HG02642 (cell line): ENCODE measurements around the gene STK35.
"Not testable (repeated sequence)": the region's sequence is repeated elsewhere in the genome, so short reads cannot be mapped to it uniquely, and the experiment has no call there.

Experiments used
- ATAC-seq: cut with Tn5 transposase; IDR thresholded peaks from one replicate; pipeline ENCODE4 v1.9.1; 2021; ENCODE audit warnings: mild to moderate bottlenecking; ENCODE audit not compliant: unreplicated experiment, poor library complexity

STK35 gene

DNA sequence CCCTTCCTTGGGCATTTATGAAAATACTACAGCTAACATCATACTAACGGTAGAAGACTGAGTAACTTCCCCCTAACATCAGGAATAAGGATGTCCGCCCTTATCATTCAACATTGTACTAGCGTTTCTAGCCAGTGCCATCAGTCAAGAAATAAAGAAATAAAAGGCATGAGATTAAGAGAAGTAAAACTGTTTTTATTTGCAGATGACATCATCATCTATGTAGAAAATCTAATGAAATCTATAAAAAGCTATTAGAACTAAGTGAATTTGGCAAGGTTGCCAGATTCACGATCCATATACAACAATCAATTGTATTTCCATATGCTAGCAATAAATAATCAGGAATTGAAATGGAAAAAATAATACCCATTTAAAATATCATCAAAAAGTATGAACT, 54.6 kb downstream of the STK35 start:
- no peak for ATAC-seq

GRCh38 chr20:2156666-2157624, 55.3 kb downstream of the STK35 start:
- ATAC-seq, result no peak

DNA sequence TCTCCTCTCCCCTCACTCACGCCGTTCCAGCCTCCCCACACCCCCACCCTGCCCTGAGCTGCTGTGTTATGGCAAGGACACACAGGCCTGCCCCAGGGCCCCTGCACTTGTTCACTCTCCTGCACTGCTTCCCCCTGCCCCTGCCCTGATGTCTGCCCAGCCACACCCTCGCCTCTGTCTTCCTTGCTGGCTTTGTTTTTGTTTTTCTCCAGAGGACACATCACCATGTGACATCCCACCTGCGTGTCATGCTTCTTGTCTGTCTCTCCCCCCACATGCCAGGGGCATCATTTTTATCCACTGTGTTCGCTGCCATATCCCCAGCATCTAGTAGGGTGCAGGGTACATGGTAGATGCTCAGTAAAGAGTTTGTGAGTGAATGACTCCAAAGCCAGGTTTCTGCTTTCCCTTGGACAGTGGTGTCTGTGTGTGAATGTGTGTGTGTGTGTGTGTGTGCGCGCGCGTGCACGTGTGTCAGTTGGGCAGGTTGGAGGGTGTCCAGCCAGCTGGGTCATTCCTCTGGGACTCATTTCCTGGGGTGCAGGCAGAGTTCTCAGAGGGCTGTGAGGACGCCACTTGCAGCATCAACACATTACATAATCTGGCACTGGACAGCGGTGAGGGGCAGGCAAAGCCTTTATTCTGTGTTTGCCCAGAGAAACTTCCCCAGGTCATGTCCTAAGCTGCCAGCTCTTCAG, 60.6 kb downstream of the STK35 start:
- ATAC-seq, result no peak

DNA sequence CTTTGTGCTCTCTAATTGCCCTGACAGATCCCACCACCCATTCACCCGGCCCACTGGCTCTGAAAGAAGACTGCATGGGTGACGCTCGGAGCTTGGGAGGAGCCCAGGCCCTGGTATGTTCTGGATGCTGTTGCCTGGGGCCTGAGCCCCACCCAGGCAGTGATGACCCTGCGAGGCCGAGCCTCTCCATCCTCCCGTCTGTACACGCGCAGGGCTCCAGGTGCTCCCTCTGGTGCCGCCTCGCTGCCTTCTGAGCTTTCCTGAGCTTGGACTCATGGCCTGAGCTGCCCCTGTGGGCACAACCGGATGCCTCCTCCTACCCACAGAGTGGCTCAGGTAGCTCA, 61.2 kb downstream of the STK35 start:
- no peak for ATAC-seq

GRCh38 chr20:2163312-2163711, 61.7 kb downstream of the STK35 start:
- ATAC-seq, result no peak

- ATAC-seq, result no peak
These were observed 62.1 kb downstream of the STK35 start for GRCh38 chr20:2163757-2164156.

DNA sequence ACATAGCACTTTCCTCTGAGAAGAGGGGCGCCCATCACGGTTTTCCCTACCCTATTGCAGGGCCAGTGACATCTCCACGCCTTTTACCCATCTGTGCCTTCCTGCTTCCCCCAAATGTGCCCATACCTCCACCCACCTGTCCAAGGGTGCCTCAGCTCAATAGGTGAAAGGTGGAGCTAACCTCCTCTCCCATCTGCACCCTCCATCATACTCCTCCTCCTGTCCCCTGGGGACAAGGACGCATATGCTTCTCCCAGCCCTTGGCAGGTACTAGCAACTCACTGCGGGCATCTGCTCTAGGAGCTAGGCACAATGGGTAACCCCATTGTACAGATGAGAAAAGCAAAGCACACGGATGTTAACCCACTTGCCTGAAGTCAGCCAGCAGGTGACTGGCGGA, 62.8 kb downstream of the STK35 start:
- ATAC-seq, result no peak

- ATAC-seq, result no peak
These were observed 63.3 kb downstream of the STK35 start for GRCh38 chr20:2164966-2165365.

- ATAC-seq, result no peak
These were observed 64.2 kb downstream of the STK35 start for GRCh38 chr20:2165871-2166270.

DNA sequence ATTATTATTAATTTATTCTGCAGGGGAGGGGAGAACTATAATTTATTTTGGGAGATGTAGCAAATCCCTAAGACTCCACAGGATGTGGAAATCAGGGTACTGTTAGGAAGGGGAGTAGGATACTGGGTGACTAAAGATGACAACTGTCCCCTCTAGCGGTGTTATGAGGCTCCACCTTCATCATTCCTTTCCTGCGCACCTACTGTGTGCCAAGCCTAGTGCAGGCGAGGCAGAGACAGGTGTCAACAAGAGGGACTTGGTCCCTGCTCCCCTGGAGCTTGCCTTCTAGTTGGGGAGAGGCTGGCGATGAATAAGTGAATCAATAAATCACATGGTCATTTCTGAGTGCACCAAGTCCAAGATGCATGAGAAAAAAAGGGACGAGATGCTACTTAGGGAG, 65.5 kb downstream of the STK35 start:
- no peak for ATAC-seq

DNA sequence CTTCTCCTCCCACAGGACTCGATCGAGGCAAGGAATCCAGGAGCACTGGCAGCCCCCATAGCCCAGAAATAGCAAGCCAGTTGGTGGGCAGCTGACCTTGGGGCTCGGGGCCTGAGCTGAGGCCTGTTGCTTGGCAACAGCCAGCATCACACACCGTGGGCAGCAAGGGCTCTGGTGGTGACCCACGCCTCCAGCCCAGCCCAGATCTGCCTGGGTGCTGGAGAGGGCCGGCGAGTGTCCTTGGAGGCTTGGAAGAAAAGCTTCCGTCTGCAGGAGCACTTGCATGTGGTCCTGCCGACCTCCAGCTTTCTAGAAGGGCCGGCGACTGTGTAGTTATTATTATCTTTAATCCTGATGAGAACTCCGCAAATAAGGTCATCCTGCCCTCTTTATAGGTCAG, 67.3 kb downstream of the STK35 start:
- ATAC-seq, result no peak

GRCh38 chr20:2169456-2170088, 67.9 kb downstream of the STK35 start:
- ATAC-seq, result no peak

DNA sequence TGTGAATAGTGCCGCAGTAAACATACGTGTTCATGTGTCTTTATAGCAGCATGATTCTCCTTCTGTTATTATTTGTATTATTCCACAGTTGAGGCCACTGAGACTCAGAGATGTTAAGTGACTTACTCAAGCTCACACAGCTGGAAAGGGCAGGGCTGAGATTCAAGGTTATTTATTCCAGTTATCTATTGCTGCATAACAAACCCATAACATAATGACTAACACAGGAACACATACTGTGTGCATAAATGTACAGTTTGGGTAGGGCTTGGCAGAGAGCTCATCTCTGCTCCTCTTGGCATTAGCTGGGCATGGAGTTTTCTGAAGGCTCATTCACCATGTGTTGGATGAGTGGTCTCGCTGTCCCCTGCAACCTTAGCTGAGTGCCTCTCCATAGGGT, 68.8 kb downstream of the STK35 start:
- no peak for ATAC-seq

DNA sequence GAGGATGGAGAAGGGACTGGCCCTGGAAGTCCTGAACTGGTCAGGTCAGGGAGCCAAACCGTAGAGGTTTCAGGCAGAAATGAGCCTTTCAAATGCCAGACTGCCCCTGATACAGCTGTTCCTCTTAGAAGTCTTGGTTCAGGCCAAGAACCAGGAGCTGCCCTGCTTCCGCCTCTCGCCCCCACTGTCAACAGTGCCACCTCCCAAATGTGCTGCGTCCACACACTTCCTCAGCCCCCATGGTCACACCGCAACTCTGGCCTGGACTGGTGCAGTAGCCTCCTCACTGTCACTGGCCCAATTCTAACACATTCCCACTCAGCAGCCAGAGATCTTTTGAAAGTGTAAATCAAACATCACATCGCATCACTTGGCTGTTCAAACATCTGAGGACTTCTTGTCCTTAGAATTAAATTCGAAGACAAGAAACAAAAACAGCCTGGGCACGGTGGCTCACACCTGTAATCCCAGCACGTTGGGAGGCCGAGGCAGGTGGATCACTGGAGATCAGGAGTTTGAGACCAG, 69.7 kb downstream of the STK35 start:
- ATAC-seq, result no peak

DNA sequence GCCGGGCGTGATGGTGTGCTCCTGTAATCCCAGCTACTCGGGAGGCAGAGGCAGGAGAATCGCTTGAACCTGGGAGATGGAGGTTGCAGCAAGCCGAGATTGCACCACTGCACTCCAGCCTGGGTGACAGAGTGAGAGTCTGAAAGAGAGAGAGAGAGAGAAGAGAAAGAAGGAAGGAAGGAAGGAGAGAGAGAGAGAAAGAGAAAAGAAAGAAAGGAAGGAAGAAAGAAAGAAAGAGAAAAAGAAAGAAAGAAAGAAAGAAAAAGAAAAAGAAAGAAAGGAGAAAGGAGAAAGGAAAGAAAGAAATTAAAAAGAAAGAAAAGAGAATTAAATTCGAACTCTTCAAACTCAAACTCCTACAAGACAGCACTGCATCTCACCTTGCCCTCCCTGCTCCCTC, 70.2 kb downstream of the STK35 start:
- not testable (repeated sequence) for ATAC-seq

GRCh38 chr20:2172305-2173175, 70.9 kb downstream of the STK35 start:
- ATAC-seq, result peak; percentile 54

GRCh38 chr20:2173186-2173585, 71.6 kb downstream of the STK35 start:
- no peak for ATAC-seq

DNA sequence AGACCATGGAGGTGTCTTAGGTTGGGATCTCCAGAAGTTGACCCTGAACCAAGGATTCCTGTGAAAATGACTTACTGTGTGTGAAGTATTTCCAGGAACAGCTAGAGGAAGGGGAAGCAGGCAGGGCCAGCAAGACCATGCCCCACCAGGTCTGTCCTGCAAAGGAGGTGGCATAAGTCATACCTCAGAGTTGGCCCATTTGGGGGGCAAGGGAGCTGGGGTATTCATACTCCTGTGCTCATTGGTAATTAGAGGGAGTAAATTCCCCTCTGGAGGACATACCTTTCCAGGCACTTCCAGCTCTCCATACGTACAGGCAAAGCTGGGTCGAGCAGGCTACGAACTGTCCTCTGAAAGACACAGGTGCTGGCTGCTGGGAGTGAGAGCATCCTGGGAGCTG, 72.4 kb downstream of the STK35 start:
- ATAC-seq, result no peak

- ATAC-seq, result no peak
These were observed 75.3 kb downstream of the STK35 start for GRCh38 chr20:2176946-2177345.
